GM12891 (cell line): ENCODE results near the gene SLC30A7.

Experiments used
- DNase-seq: peaks from one replicate; pipeline ENCODE4 v3.0.0; 2011; ENCODE audit warnings: low spot score; ENCODE audit not compliant: insufficient read length
- FAIRE-seq: peaks from 2 replicates; lab custom pipeline; 2011; peaks lifted over from hg19 to GRCh38; lab: Jason Lieb, UNC
- PAX5 ChIP-seq: IDR thresholded peaks from 2 replicates; pipeline ENCODE4 v1.6.1; 2011; ENCODE audit warnings: low read length, moderate library complexity, mild to moderate bottlenecking; ENCODE audit not compliant: insufficient read depth, severe bottlenecking
- POLR2A ChIP-seq: IDR thresholded peaks from 2 replicates; pipeline ENCODE4 v1.6.1; 2011; ENCODE audit warnings: low read depth, low read length, control low read depth
- POLR2AphosphoS5 ChIP-seq: IDR thresholded peaks from 2 replicates; pipeline ENCODE4 v1.6.1; 2011; ENCODE audit warnings: low read depth, low read length, control low read depth
- POU2F2 ChIP-seq: IDR thresholded peaks from 2 replicates; pipeline ENCODE4 v1.6.1; 2011; ENCODE audit warnings: low read depth, mild to moderate bottlenecking, control low read depth, low read length, moderate library complexity
- SPI1 ChIP-seq: IDR thresholded peaks from 2 replicates; pipeline ENCODE4 v1.6.1; 2011; ENCODE audit warnings: low read depth, low read length, control low read depth
- TAF1 ChIP-seq: IDR thresholded peaks from 2 replicates; pipeline ENCODE4 v1.6.1; 2011; ENCODE audit warnings: low read depth, low read length, control low read depth

SLC30A7 gene

DNA sequence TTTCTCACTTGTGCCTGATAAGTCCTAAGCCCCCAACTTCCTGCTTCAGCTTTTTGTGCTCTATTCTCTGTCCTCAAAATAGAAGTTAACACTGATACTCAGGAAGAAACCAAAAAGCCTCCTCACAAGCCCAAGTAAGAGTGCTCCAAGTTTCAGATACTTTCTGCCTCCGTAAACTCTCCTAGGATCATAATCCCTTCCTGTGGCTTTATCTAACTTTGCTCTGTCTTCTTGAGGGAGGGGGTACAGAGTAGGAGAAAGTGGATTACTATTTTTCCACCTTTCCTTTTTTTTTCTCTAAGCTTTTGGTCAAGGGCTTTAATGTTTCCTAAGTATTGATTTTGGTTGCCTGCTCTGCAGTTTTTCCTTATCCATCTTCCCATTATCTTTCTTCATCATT, 75.1 kb downstream of the SLC30A7 start:
- FAIRE-seq = no peak
- DNase-seq = no peak
- TF ChIP-seq POLR2A = no peak
- TF ChIP-seq SPI1 = no peak
- no peak for TF ChIP-seq POLR2AphosphoS5
- no peak for TF ChIP-seq POU2F2
- TF ChIP-seq PAX5 = no peak
- TF ChIP-seq TAF1 = no peak

DNA sequence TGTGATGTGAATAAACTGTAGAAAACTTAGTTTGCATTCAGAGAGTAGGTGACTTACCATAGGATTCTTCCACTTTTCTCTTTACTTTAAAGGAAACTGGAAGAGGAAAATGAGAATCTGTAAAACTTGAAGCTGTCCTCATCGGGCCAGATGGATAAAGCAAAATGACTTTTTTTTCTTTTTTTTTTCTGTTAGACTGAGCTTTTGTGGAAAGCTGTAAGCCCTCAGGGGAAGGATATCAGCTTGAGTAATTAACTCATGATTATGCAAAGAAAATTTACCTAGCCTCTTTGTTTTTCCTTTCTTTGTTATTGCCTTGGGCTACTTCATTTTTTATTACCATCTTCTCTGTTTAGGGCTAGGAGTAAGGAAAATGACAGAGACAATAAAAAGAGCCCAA, 76.3 kb downstream of the SLC30A7 start:
- FAIRE-seq = no peak
- DNase-seq = no peak

DNA sequence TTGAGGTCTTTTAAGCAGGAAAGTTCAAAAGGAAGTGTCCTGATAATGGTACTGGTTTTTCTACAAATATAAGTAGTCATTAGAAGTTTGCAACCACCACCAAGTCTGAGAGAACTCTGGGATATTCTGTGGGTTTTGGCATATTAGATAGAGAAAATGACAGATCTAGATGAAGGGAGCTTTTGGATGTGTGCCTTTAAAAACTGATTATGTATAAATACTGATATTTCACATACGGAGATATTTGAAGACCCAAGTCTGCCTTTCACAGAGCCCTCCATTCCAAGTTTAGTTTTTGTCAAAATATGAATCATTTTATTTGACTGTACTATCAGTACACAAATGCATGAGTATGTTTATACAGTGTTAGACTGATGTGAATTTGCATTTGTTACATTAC, 81.0 kb downstream of the SLC30A7 start:
- FAIRE-seq = no peak
- no peak for DNase-seq
- no peak for TF ChIP-seq POLR2A
- TF ChIP-seq POU2F2 = no peak
- no peak for TF ChIP-seq TAF1
- TF ChIP-seq PAX5 = no peak
- no peak for TF ChIP-seq POLR2AphosphoS5
- TF ChIP-seq SPI1 = no peak

More for the DNA sequence above, 76.3 kb downstream of the SLC30A7 start:
- TF ChIP-seq SPI1 = no peak
- no peak for TF ChIP-seq POLR2A
- TF ChIP-seq POLR2AphosphoS5 = no peak
- no peak for TF ChIP-seq PAX5
- no peak for TF ChIP-seq TAF1
- TF ChIP-seq POU2F2 = no peak

DNA sequence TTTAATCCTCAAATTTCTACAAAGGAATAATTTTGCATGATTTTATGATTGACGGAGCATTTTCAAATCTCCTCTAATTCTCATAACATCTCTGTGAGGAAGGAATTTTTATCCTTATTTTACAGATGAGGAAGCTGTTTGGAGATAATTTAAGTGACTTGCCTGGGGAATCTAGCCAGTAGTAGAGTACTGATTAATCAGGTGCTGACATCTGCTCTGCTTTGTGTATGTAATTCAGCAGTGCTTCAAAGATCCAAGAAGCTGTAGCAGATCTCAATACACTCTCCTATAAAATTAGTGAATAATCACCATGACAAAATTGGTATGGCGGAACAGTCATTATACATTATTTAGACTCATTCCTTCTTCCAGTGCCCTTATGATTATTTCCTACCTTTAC, 83.7 kb downstream of the SLC30A7 start:
- no peak for FAIRE-seq

DNA sequence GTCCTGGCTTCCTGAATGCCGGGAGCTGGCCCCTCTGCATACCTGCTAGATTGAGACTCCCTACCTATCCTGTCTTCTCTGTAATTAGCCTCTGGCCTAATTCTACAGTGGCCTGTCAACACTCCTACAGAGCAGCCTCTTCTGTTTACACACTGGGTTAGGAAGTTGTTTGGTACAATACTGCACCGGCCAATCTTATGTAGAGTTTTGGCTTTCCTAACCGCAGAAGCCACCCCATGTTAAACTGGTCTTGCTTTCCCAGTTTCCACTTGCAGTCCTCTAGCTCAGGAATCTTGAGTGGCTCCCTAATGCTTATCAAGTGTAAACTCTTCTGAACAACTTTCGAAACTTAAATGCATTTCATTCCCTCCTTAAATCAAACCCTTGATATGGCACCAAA, 86.9 kb downstream of the SLC30A7 start:
- FAIRE-seq (no peak), DNase-seq (no peak)
- TF ChIP-seq POLR2A (no peak), SPI1 (no peak), TAF1 (no peak), POLR2AphosphoS5 (no peak), PAX5 (no peak), POU2F2 (no peak)

More for the DNA sequence above, 83.7 kb downstream of the SLC30A7 start:
- TF ChIP-seq PAX5 (no peak), POLR2A (no peak), POU2F2 (no peak), SPI1 (no peak), POLR2AphosphoS5 (no peak), TAF1 (no peak)
- no peak for DNase-seq

DNA sequence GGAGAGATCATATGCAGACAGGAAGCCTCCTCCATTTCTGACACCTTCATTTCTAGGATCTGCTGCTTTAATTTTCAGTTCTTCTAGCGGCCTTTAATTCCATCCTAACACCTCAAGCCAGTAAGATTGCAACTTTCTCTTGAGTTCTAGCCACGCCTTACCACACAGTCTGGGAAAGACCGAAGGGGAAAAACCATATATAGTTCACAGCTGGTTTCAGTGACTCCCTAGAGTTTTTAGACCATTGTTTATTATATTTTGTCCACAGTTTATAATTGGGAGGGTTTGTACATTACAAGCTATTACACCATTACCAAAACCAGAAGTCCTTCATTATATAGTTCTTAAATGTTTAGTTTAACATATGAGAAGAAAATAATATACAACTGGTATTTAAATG, 92.2 kb downstream of the SLC30A7 start:
- no peak for FAIRE-seq
- DNase-seq = no peak
- TF ChIP-seq POU2F2 (no peak), SPI1 (no peak), TAF1 (no peak), POLR2AphosphoS5 (no peak), PAX5 (no peak), POLR2A (no peak)

DNA sequence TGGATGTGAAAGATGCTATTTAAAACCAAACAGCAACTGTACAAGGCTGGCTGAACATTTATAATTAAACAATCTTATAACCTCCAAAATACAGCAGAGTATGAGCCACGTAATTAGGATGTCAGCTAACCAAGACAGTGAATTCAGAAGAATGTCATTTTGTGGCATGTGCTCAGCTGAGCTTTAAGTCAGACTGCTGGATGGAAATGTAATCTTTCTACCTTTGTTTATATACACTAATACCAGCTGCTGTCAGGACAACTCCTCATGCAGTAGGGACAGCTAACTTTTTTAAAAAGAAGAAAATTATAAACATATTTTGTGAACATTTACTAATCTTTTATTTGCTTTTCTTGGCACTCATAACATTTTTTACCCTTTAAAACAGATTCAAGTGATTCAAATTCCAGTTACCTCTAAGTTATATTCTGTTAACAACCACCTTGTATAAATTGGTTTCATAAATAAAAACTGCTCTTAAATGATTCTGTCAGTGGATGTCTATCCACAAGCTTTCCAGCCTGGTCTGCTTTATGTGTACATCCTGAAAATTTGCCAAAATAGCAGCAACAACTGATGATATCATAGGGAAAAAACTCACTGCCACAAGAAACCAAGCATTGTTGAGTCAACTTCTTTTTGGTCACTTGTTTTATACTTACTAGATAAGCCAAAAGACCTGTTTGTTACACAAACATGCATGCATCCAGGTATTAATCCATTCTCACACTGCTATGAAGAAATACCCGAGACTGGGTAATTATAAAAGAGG, 93.6 kb downstream of the SLC30A7 start:
- no peak for DNase-seq
- no peak for FAIRE-seq
- TF ChIP-seq PAX5 = no peak
- TF ChIP-seq SPI1 = no peak
- no peak for TF ChIP-seq TAF1
- no peak for TF ChIP-seq POU2F2
- no peak for TF ChIP-seq POLR2A
- no peak for TF ChIP-seq POLR2AphosphoS5

DNA sequence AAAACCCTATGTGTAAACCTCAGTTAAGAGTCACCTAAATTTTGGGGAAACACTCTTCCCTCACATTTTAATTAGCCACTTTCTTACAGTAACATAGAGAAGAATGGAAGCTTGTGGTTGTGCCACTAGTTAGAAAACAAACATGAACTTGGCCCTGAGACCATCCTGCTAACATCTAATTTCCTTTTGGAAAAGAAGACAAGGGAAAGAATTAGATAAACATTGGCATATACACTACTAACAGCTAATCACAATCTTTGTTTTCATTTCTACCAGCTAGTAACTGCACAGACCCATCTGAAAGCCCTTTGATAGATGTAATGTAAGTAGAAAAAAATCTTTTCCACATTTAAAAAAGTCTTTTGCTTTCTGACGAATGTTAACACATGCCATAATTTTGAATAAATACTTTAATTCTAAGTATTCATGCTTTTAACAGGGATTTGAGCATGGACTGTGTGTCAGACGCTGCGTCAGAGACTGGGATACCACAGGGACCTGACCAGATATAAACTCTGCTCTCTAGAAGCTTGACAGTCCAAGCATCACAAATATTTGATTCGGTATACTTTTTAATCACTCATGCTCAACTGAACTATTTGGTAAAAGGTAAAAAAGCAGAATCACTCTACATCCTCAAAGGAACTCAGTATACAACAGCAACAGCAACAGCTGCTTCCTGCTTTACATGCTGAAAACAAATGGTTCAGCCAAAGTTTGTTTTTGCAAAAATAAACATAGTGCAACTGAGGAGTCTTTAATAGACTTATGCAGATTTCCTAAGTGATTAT, 99.5 kb downstream of the SLC30A7 start:
- FAIRE-seq = no peak
- no peak for DNase-seq
- TF ChIP-seq TAF1 (no peak), PAX5 (no peak), POLR2A (no peak), SPI1 (no peak), POLR2AphosphoS5 (no peak), POU2F2 (no peak)

DNA sequence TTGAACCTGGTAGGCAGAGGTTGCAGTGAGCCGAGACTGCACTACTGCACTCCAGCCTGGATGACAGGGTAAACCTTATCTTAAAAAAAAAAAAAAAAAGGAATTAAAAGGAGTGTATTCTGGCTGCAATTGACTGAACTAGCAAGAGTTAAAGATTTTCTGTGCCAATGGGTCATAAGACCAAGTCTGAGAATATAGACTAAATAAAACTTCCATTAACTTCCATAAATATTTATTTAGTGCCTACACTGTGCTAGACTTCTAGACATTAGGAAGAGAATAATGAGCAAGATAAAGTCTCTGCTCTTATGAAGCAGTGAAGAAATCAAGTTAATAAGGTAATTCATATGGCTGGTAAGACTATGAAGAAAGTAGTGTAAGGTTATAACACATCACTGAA, 102.5 kb downstream of the SLC30A7 start:
- TF ChIP-seq PAX5 (no peak), TAF1 (no peak), POU2F2 (no peak), SPI1 (no peak)
- FAIRE-seq = no peak
- DNase-seq = no peak
